Measurements from ENCODE around the gene RACGAP1. TPM values are rescaled to one million over a fixed set of nuclear protein-coding genes. Genes with fewer than 3 reads are reported as not detected.

RACGAP1 gene
- total and polyA plus RNA-seq, 2 experiments from 2014 or later: 19.0 to 52.8 TPM

DNA sequence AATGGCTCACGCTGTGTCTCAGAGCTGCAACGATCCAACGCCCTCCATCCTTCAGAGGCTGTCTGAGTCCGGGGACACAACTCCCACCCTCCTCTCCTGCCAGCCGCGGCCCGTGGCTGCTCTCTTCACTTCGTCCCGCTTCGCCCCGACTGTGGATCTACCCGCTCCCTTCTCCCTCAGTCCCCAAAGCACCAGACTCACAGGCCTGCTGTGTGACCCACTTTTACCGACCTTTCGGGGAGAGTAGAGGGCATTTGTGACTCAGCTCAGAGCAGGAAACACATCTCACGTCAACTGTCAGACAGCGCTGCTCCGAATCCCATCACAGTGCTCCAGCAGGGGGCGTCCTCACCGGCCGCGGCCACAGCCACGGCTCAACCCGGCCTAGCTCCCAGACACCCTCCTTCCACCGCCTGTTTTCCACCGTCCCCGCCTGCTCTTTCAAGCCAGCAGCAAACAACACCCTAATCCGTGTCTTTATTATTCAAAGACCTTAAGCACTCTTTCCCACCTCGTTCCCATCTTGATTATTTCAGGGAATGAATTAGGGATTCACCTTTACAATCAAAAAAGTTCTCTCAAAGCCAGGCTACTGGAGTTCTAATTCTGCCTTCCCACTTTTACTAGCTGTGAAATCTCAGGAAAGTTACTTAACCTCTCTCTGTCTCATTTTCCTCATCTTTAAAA is 79.8 kb downstream of the RACGAP1 start (continued):
- TF ChIP-seq, protein P1, sequence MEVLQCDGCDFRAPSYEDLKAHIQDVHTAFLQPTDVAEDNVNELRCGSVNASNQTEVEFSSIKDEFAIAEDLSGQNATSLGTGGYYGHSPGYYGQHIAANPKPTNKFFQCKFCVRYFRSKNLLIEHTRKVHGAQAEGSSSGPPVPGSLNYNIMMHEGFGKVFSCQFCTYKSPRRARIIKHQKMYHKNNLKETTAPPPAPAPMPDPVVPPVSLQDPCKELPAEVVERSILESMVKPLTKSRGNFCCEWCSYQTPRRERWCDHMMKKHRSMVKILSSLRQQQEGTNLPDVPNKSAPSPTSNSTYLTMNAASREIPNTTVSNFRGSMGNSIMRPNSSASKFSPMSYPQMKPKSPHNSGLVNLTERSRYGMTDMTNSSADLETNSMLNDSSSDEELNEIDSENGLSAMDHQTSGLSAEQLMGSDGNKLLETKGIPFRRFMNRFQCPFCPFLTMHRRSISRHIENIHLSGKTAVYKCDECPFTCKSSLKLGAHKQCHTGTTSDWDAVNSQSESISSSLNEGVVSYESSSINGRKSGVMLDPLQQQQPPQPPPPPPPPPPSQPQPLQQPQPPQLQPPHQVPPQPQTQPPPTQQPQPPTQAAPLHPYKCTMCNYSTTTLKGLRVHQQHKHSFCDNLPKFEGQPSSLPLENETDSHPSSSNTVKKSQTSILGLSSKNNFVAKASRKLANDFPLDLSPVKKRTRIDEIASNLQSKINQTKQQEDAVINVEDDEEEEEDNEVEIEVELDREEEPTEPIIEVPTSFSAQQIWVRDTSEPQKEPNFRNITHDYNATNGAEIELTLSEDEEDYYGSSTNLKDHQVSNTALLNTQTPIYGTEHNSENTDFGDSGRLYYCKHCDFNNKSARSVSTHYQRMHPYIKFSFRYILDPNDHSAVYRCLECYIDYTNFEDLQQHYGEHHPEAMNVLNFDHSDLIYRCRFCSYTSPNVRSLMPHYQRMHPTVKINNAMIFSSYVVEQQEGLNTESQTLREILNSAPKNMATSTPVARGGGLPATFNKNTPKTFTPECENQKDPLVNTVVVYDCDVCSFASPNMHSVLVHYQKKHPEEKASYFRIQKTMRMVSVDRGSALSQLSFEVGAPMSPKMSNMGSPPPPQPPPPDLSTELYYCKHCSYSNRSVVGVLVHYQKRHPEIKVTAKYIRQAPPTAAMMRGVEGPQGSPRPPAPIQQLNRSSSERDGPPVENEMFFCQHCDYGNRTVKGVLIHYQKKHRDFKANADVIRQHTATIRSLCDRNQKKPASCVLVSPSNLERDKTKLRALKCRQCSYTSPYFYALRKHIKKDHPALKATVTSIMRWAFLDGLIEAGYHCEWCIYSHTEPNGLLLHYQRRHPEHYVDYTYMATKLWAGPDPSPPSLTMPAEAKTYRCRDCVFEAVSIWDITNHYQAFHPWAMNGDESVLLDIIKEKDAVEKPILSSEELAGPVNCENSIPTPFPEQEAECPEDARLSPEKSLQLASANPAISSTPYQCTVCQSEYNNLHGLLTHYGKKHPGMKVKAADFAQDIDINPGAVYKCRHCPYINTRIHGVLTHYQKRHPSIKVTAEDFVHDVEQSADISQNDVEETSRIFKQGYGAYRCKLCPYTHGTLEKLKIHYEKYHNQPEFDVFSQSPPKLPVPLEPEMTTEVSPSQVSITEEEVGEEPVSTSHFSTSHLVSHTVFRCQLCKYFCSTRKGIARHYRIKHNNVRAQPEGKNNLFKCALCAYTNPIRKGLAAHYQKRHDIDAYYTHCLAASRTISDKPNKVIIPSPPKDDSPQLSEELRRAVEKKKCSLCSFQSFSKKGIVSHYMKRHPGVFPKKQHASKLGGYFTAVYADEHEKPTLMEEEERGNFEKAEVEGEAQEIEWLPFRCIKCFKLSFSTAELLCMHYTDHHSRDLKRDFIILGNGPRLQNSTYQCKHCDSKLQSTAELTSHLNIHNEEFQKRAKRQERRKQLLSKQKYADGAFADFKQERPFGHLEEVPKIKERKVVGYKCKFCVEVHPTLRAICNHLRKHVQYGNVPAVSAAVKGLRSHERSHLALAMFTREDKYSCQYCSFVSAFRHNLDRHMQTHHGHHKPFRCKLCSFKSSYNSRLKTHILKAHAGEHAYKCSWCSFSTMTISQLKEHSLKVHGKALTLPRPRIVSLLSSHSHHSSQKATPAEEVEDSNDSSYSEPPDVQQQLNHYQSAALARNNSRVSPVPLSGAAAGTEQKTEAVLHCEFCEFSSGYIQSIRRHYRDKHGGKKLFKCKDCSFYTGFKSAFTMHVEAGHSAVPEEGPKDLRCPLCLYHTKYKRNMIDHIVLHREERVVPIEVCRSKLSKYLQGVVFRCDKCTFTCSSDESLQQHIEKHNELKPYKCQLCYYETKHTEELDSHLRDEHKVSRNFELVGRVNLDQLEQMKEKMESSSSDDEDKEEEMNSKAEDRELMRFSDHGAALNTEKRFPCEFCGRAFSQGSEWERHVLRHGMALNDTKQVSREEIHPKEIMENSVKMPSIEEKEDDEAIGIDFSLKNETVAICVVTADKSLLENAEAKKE (CRISPR knock-in tag; IDR thresholded peaks at IDR 0.05): no peak
- no peak for TF ChIP-seq POLR2AphosphoS5 (IDR thresholded peaks at IDR 0.05; ENCODE audit: low read depth)
- TF ChIP-seq ZNF114 (CRISPR knock-in tag; IDR thresholded peaks at IDR 0.05): no peak

DNA sequence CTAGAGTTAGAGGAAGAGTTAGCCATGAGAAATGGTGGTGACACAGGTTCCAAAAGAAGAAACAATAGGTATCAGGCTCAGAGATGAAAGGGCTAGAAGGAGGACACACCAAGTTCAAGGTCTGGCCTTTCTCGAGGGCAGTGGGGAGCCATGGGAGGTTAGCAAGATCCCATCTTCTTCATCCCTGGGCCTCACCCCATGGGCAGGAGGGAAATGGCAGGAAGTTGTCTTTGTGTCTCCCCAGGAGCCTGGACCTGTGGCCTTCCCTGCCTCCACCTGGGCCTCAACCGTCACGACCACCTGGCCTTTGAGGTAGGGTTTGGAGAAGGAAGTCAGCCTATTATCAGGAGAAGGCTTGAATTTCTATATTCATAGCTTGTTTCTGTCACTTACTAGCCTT is 80.6 kb downstream of the RACGAP1 start:
- no peak overlapping the region for H2AFZ ChIP-seq
- no peaks in the 10 kb centered on the region for H3K9me3 Mint-ChIP-seq
- no peak overlapping the region for H3K27ac Mint-ChIP-seq
- peaks cover 26% of the 10 kb centered on the region for H3K4me1 ChIP-seq (ENCODE audit: insufficient read depth)
- H3K4me3 ChIP-seq: no peak overlapping the region
- H3K4me2 ChIP-seq: no peak overlapping the region
- H3K9me2 ChIP-seq (ENCODE audit: insufficient read depth): no peaks in the 10 kb centered on the region
- H3K79me2 ChIP-seq (replicated peaks; ENCODE audit: insufficient read depth): no peaks in the 10 kb centered on the region
- TF ChIP-seq, protein P2, sequence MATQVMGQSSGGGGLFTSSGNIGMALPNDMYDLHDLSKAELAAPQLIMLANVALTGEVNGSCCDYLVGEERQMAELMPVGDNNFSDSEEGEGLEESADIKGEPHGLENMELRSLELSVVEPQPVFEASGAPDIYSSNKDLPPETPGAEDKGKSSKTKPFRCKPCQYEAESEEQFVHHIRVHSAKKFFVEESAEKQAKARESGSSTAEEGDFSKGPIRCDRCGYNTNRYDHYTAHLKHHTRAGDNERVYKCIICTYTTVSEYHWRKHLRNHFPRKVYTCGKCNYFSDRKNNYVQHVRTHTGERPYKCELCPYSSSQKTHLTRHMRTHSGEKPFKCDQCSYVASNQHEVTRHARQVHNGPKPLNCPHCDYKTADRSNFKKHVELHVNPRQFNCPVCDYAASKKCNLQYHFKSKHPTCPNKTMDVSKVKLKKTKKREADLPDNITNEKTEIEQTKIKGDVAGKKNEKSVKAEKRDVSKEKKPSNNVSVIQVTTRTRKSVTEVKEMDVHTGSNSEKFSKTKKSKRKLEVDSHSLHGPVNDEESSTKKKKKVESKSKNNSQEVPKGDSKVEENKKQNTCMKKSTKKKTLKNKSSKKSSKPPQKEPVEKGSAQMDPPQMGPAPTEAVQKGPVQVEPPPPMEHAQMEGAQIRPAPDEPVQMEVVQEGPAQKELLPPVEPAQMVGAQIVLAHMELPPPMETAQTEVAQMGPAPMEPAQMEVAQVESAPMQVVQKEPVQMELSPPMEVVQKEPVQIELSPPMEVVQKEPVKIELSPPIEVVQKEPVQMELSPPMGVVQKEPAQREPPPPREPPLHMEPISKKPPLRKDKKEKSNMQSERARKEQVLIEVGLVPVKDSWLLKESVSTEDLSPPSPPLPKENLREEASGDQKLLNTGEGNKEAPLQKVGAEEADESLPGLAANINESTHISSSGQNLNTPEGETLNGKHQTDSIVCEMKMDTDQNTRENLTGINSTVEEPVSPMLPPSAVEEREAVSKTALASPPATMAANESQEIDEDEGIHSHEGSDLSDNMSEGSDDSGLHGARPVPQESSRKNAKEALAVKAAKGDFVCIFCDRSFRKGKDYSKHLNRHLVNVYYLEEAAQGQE (IDR thresholded peaks at IDR 0.05; ENCODE audit: unreplicated experiment): no peak
- no peak for TF ChIP-seq EZH2 (IDR thresholded peaks at IDR 0.05; ENCODE audit: low read depth, unreplicated experiment)
- TF ChIP-seq, protein P3, sequence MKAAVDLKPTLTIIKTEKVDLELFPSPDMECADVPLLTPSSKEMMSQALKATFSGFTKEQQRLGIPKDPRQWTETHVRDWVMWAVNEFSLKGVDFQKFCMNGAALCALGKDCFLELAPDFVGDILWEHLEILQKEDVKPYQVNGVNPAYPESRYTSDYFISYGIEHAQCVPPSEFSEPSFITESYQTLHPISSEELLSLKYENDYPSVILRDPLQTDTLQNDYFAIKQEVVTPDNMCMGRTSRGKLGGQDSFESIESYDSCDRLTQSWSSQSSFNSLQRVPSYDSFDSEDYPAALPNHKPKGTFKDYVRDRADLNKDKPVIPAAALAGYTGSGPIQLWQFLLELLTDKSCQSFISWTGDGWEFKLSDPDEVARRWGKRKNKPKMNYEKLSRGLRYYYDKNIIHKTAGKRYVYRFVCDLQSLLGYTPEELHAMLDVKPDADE (IDR thresholded peaks at IDR 0.05): no peak
- H3K27ac ChIP-seq (ENCODE audit: low read depth): no peak overlapping the region
- peaks cover 41% of the 10 kb centered on the region for H3K4me1 Mint-ChIP-seq
- H4K20me1 ChIP-seq (replicated peaks; ENCODE audit: insufficient read depth): no peaks in the 10 kb centered on the region
- H3K4me3 Mint-ChIP-seq: no peak overlapping the region
- H3F3A ChIP-seq (replicated peaks; ENCODE audit: low read depth): no peaks in the 10 kb centered on the region
- DNase-seq (ENCODE audit: low spot score) (no peak), ATAC-seq (no peak)
- peaks cover 14% of the 10 kb centered on the region for H3K27me3 Mint-ChIP-seq (ENCODE audit: insufficient read depth, low read depth, poor library complexity)
- no peaks in the 10 kb centered on the region for H3K36me3 Mint-ChIP-seq (ENCODE audit: low read depth)
- H3K27me3 ChIP-seq (ENCODE audit: insufficient read depth): no peaks in the 10 kb centered on the region
- no peaks in the 10 kb centered on the region for H3K36me3 ChIP-seq (ENCODE audit: insufficient read depth)

All from GM23338 (cell line).